ENCODE measurements around the gene PLB1. TPM values are rescaled to one million over a fixed set of nuclear protein-coding genes. Genes with fewer than 3 reads are reported as not detected.

PLB1 gene
- total and polyA plus RNA-seq, 7 experiments from 2014 or later, result 0.47 to 6.4 (median 1.2) TPM

DNA sequence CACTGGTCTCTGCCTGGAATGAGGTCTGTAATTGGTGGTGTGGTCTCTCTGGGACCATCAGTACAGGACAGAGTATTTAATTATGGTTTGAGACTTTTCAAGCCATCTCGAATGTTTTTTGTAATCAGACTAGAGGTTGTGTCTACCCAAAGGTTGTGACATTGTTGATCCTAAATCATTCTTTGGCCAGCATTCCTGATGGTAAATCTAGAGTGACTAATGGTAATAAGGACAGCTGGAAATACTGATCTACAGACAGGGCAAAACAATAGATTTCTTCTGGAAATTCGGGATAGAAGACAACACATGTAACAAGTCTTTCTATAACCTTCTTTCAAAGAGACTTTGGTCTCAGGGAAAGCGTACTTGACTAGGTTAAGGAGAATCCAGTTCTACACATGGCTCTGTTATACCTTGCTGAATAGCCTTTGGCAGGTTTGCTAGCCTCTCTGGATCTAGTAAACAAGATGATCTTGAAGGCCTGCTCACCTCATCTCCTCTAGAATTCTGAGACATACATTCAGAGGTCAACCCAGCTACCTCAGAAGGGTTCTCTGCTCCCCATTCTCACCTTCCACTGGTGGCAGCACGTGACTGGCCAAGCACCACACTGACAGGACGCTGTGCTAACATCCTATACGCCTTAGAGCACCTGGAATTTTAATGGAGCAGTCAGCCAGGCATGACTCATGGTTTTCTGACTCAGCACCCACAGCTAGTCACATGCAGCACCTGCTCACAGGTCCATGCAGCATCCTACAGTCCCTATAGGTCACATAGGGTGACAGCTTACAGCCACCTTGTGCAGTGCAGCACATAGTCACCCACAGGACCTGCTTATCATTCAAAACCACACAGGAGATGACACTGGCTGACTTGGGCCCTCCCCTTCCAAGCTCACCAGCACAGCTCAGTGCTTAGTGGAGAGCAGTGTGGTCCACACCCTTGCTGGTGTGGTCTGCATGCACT is 12.2 kb downstream of the PLB1 start:
- no peaks in the 10 kb centered on the region for H3K27me3 ChIP-seq (ENCODE audit: control insufficient read depth in 2 of 2, insufficient read depth in 2 of 2, low read length in 2 of 2)
- H3K9me3 Mint-ChIP-seq, result peaks cover 8 to 20% (median 14%) of the 10 kb centered on the region in 11 donors
- H3K4me3 Mint-ChIP-seq, result no peak overlapping the region
- ChIA-PET CTCF (no interaction called here), POLR2A (no interaction called here)
- H3K4me1 Mint-ChIP-seq, result peaks cover 0 to 22% (median 0%) of the 10 kb centered on the region in 7 donors
- peaks cover 0 to 31% (median 0%) of the 10 kb centered on the region in 5 donors for H3K27me3 Mint-ChIP-seq
- intact Hi-C loops (cut with micrococcal nuclease), result no loop called here
- no peaks in the 10 kb centered on the region for H3K36me3 ChIP-seq (ENCODE audit: control insufficient read depth in 2 of 3, insufficient read depth in 3 of 3, low read length in 3 of 3)
- H3K36me3 Mint-ChIP-seq, result peaks cover 2 to 12% (median 5%) of the 10 kb centered on the region in 5 donors
- no peaks in the 10 kb centered on the region for H3K4me1 ChIP-seq (ENCODE audit: control insufficient read depth in 2 of 2, insufficient read depth in 2 of 2, low read length in 2 of 2)
- peaks cover 0 to 7% (median 0%) of the 10 kb centered on the region in 3 experiments for H3K9me3 ChIP-seq (ENCODE audit: control insufficient read depth in 2 of 3, low read length in 3 of 3)
- peak in 1 of 9 donors; percentile 29 for DNase-seq
- peak; percentile 95 for ATAC-seq
- H3K4me3 ChIP-seq (ENCODE audit: low read length), result no peak overlapping the region
- H3K27ac Mint-ChIP-seq, result no peak overlapping the region
- H3K27ac ChIP-seq (ENCODE audit: low read depth, low read length), result no peak overlapping the region

DNA sequence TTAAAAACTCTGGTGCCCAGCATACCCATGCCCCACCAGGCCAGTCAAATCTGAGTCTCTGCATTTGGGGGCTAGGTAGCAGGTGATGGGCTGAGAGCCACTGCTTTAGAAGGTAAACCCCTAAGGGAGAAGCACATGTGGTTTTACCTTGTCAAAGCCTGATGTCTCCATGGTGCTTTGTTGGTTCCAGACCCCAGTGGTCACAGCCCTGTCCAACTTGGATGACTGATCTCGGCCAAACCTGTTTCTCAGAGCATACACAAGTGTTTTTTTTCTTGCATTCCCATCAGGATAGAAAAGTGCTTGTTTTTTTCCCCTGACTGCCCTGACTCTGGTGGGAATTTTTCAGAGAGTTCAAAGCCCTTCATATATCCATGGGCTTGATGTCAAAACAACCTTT is 13.5 kb downstream of the PLB1 start:
- CTCF ChIA-PET, result no interaction called here
- Histone ChIP-seq H3K27me3 (ENCODE audit: control insufficient read depth in 2 of 2, insufficient read depth in 2 of 2, low read length in 2 of 2) (no peaks in the 10 kb centered on the region), H3K36me3 (ENCODE audit: control insufficient read depth in 2 of 3, insufficient read depth in 3 of 3, low read length in 3 of 3) (no peaks in the 10 kb centered on the region), H3K4me3 (ENCODE audit: low read length) (no peak overlapping the region), H3K4me1 (ENCODE audit: control insufficient read depth in 2 of 2, insufficient read depth in 2 of 2, low read length in 2 of 2) (no peaks in the 10 kb centered on the region), H3K27ac (ENCODE audit: low read depth, low read length) (no peak overlapping the region), H3K9me3 (ENCODE audit: control insufficient read depth in 2 of 3, low read length in 3 of 3) (peaks cover 0 to 7% (median 0%) of the 10 kb centered on the region in 3 experiments)
- POLR2A ChIA-PET, result no interaction called here
- H3K27me3 Mint-ChIP-seq, result peaks cover 0 to 37% (median 5%) of the 10 kb centered on the region in 5 donors
- H3K27ac Mint-ChIP-seq, result no peak overlapping the region
- DNase-seq (no peak), ATAC-seq (no peak)
- H3K36me3 Mint-ChIP-seq, result peaks cover 4 to 18% (median 7%) of the 10 kb centered on the region in 5 donors
- intact Hi-C loops (cut with micrococcal nuclease), result no loop called here
- H3K4me3 Mint-ChIP-seq, result no peak overlapping the region
- H3K9me3 Mint-ChIP-seq, result peaks cover 10 to 32% (median 23%) of the 10 kb centered on the region in 11 donors
- peaks cover 0 to 22% (median 0%) of the 10 kb centered on the region in 7 donors for H3K4me1 Mint-ChIP-seq

- ChIA-PET CTCF (interaction anchor here (0.7 kb wide), 1 partner anchor 831 kb away, joined by 4 read pairs; no protein-coding TSS in a partner anchor), POLR2A (no interaction called here)
- H3K27me3 Mint-ChIP-seq, result peaks cover under 1 to 37% (median 5%) of the 10 kb centered on the region in 5 donors
- Histone ChIP-seq H3K9me3 (ENCODE audit: control insufficient read depth in 2 of 3, low read length in 3 of 3) (peaks cover 0 to 7% (median 0%) of the 10 kb centered on the region in 3 experiments), H3K27me3 (ENCODE audit: control insufficient read depth in 2 of 2, insufficient read depth in 2 of 2, low read length in 2 of 2) (no peaks in the 10 kb centered on the region), H3K4me1 (ENCODE audit: control insufficient read depth in 2 of 2, insufficient read depth in 2 of 2, low read length in 2 of 2) (no peaks in the 10 kb centered on the region), H3K4me3 (ENCODE audit: low read length) (no peak overlapping the region), H3K27ac (ENCODE audit: low read depth, low read length) (no peak overlapping the region), H3K36me3 (ENCODE audit: control insufficient read depth in 2 of 3, insufficient read depth in 3 of 3, low read length in 3 of 3) (no peaks in the 10 kb centered on the region)
- no peak overlapping the region for H3K4me3 Mint-ChIP-seq
- no peak for ATAC-seq
- peaks cover 4 to 18% (median 7%) of the 10 kb centered on the region in 5 donors for H3K36me3 Mint-ChIP-seq
- intact Hi-C loops (cut with micrococcal nuclease), result no loop called here
- H3K4me1 Mint-ChIP-seq, result peaks cover 0 to 22% (median 0%) of the 10 kb centered on the region in 7 donors
- no peak for DNase-seq
- peaks cover 10 to 32% (median 24%) of the 10 kb centered on the region in 11 donors for H3K9me3 Mint-ChIP-seq
- H3K27ac Mint-ChIP-seq, result no peak overlapping the region
These were observed 14.3 kb downstream of the PLB1 start for GRCh38 chr2:28510184-28510583.

DNA sequence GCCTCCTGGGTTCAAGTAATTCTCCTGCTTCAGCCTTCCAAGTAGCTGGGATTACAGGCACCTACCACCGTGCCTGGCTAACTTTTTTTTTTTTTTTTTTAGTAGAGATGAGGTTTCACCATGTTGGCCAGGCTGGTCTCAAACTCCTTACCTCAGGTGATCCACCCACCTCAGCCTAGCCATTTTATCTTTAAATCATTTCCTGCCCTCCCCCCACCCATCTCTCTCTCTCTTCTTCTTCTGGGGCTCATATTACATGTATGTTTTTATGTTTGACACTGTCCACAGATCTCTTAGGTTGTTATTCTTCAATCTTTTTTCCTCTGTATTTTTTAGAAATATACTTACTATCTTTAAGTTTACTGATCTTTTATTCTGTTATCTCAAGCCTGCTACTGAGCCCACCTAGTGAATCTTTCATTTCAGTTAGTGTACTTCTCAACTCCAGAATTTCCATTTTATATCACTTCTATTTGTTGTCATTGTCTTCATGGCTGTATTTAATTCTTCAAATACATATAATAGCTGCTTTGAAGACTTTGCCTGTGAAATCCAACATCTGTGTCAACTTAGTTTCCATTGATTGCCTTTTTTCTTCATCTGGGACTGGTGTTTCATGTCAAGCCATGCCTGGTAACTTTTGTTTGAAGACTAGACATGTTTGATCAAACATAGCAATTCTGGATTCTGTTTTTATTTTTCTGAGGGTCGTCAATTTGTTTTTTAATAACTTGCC is 16.2 kb downstream of the PLB1 start:
- no peak overlapping the region for H3K27ac ChIP-seq (ENCODE audit: low read depth, low read length)
- ATAC-seq (no peak), DNase-seq (no peak)
- no peak overlapping the region for H3K4me3 ChIP-seq (ENCODE audit: low read length)
- H3K4me3 Mint-ChIP-seq, result no peak overlapping the region
- peaks cover 11 to 50% (median 14%) of the 10 kb centered on the region in 5 donors for H3K27me3 Mint-ChIP-seq
- intact Hi-C loops (cut with micrococcal nuclease), result no loop called here
- H3K27me3 ChIP-seq (ENCODE audit: control insufficient read depth in 2 of 2, insufficient read depth in 2 of 2, low read length in 2 of 2), result no peaks in the 10 kb centered on the region
- peaks cover 0 to 7% (median 0%) of the 10 kb centered on the region in 3 experiments for H3K9me3 ChIP-seq (ENCODE audit: control insufficient read depth in 2 of 3, low read length in 3 of 3)
- no peak overlapping the region for H3K27ac Mint-ChIP-seq
- H3K4me1 Mint-ChIP-seq, result peaks cover 0 to 16% (median 0%) of the 10 kb centered on the region in 7 donors
- ChIA-PET CTCF (interaction anchor here (0.6 kb wide), 1 partner anchor 83 kb away, joined by 4 read pairs; no protein-coding TSS in a partner anchor), POLR2A (no interaction called here)
- peaks cover 10 to 32% (median 24%) of the 10 kb centered on the region in 11 donors for H3K9me3 Mint-ChIP-seq
- no peaks in the 10 kb centered on the region for H3K36me3 ChIP-seq (ENCODE audit: control insufficient read depth in 2 of 3, insufficient read depth in 3 of 3, low read length in 3 of 3)
- H3K4me1 ChIP-seq (ENCODE audit: control insufficient read depth in 2 of 2, insufficient read depth in 2 of 2, low read length in 2 of 2), result no peaks in the 10 kb centered on the region
- peaks cover 4 to 18% (median 7%) of the 10 kb centered on the region in 5 donors for H3K36me3 Mint-ChIP-seq

GRCh38 chr2:28512607-28512965 is 16.7 kb downstream of the PLB1 start:
- no peaks in the 10 kb centered on the region for H3K36me3 ChIP-seq (ENCODE audit: control insufficient read depth in 2 of 3, insufficient read depth in 3 of 3, low read length in 3 of 3)
- H3K4me3 Mint-ChIP-seq, result no peak overlapping the region
- H3K36me3 Mint-ChIP-seq, result peaks cover 4 to 18% (median 7%) of the 10 kb centered on the region in 5 donors
- no peak overlapping the region for H3K27ac Mint-ChIP-seq
- ChIA-PET CTCF (interaction anchor here (0.6 kb wide), 1 partner anchor 84 kb away, joined by 4 read pairs; no protein-coding TSS in a partner anchor), POLR2A (no interaction called here)
- DNase-seq (no peak), ATAC-seq (no peak)
- H3K4me3 ChIP-seq (ENCODE audit: low read length), result no peak overlapping the region
- H3K27me3 Mint-ChIP-seq, result peaks cover 12 to 50% (median 17%) of the 10 kb centered on the region in 5 donors
- no peak overlapping the region for H3K27ac ChIP-seq (ENCODE audit: low read depth, low read length)
- peaks cover 0 to 14% (median 0%) of the 10 kb centered on the region in 7 donors for H3K4me1 Mint-ChIP-seq
- no peaks in the 10 kb centered on the region for H3K27me3 ChIP-seq (ENCODE audit: control insufficient read depth in 2 of 2, insufficient read depth in 2 of 2, low read length in 2 of 2)
- H3K9me3 ChIP-seq (ENCODE audit: control insufficient read depth in 2 of 3, low read length in 3 of 3), result peaks cover 0 to 7% (median 0%) of the 10 kb centered on the region in 3 experiments
- intact Hi-C loops (cut with micrococcal nuclease), result no loop called here
- H3K4me1 ChIP-seq (ENCODE audit: control insufficient read depth in 2 of 2, insufficient read depth in 2 of 2, low read length in 2 of 2), result no peaks in the 10 kb centered on the region
- peaks cover 10 to 32% (median 24%) of the 10 kb centered on the region in 11 donors for H3K9me3 Mint-ChIP-seq

DNA sequence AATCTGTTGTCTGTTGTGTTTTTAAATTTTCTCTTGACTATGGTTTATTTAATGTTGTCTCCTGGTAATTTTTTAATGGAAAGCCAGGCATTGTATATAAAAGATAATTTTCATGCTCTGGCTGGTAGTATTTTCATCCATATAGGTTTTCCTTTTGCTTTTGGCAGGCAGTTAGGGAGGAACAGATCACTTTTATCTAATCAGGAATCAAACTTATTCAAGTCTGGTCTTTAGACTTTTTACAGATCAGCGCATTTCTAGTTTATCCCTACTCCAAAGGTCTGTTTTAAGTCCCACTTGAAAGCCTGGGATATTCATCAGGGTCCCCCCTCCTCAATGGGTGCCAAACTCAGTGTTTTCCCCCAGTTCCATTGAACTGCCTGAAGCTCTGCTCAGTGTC is 17.2 kb downstream of the PLB1 start:
- peaks cover 10 to 32% (median 24%) of the 10 kb centered on the region in 11 donors for H3K9me3 Mint-ChIP-seq
- intact Hi-C loops (cut with micrococcal nuclease), result no loop called here
- Histone ChIP-seq H3K4me3 (ENCODE audit: low read length) (no peak overlapping the region), H3K36me3 (ENCODE audit: control insufficient read depth in 2 of 3, insufficient read depth in 3 of 3, low read length in 3 of 3) (no peaks in the 10 kb centered on the region), H3K27ac (ENCODE audit: low read depth, low read length) (no peak overlapping the region), H3K9me3 (ENCODE audit: control insufficient read depth in 2 of 3, low read length in 3 of 3) (peaks cover 0 to 7% (median 0%) of the 10 kb centered on the region in 3 experiments), H3K27me3 (ENCODE audit: control insufficient read depth in 2 of 2, insufficient read depth in 2 of 2, low read length in 2 of 2) (no peaks in the 10 kb centered on the region), H3K4me1 (ENCODE audit: control insufficient read depth in 2 of 2, insufficient read depth in 2 of 2, low read length in 2 of 2) (no peaks in the 10 kb centered on the region)
- peaks cover 0 to 10% (median 0%) of the 10 kb centered on the region in 7 donors for H3K4me1 Mint-ChIP-seq
- H3K27ac Mint-ChIP-seq, result no peak overlapping the region
- H3K4me3 Mint-ChIP-seq, result no peak overlapping the region
- no peak for DNase-seq
- POLR2A ChIA-PET, result no interaction called here
- H3K36me3 Mint-ChIP-seq, result peaks cover 4 to 19% (median 7%) of the 10 kb centered on the region in 5 donors
- no peak for ATAC-seq
- CTCF ChIA-PET, result interaction anchor here (0.5 to 0.6 kb wide), 2 partner anchors 84 to 921 kb away, joined by 3 to 4 read pairs; no protein-coding TSS in a partner anchor
- peaks cover 14 to 54% (median 22%) of the 10 kb centered on the region in 5 donors for H3K27me3 Mint-ChIP-seq

All from naive thymus-derived CD4-positive, alpha-beta T cell (primary cell).